ENCODE measurements around the gene TMCO4. TPM values are rescaled to one million over a fixed set of nuclear protein-coding genes. Genes with fewer than 3 reads are reported as not detected.

The TMCO4 gene
- total RNA-seq, 2 experiments from 2014 or later, result 1.2 to 8.1 TPM

GRCh38 chr1:19773485-19773884 lies 26.2 kb downstream of the TMCO4 start:
- POLR2A ChIA-PET, result no interaction called here
- no peaks in the 10 kb centered on the region for H3K79me2 ChIP-seq (ENCODE audit: insufficient read depth, low read depth, low read length)
- BruUV-seq (replicated peaks), result no TSS peak
- no peak overlapping the region for H3K4me3 ChIP-seq (ENCODE audit: low read depth, low read length, poor library complexity, severe bottlenecking)
- intact Hi-C loops (cut with micrococcal nuclease; ENCODE audit: unreplicated experiment), result no loop called here
- no peak overlapping the region for H3K4me2 ChIP-seq (ENCODE audit: low read length)
- CTCF ChIA-PET (ENCODE audit: unreplicated experiment), result no interaction called here
- H3K9me2 ChIP-seq (ENCODE audit: insufficient read depth, low read length), result no peaks in the 10 kb centered on the region
- no peak for DNase-seq (ENCODE audit: low spot score)
- H3K9me3 ChIP-seq (ENCODE audit: low read length), result no peaks in the 10 kb centered on the region
- no peak overlapping the region for H3K27ac ChIP-seq (ENCODE audit: low read depth, low read length, poor library complexity, severe bottlenecking)
- no peaks in the 10 kb centered on the region for H4K20me1 ChIP-seq (ENCODE audit: insufficient read depth, low read length)
- TF ChIP-seq CTCF (conservative IDR thresholded peaks at IDR 0.05; ENCODE audit: low read length) (no peak), EZH2phosphoT487 (IDR thresholded peaks at IDR 0.05; ENCODE audit: borderline replicate concordance, low read depth, low read length) (no peak)
- H2AFZ ChIP-seq (ENCODE audit: low read length), result no peak overlapping the region
- no peaks in the 10 kb centered on the region for H3K4me1 ChIP-seq (ENCODE audit: insufficient read depth, low read length, poor library complexity, severe bottlenecking)
- no peaks in the 10 kb centered on the region for H3K36me3 ChIP-seq (ENCODE audit: insufficient read depth, low read length)

- H3K4me3 ChIP-seq (ENCODE audit: low read depth, low read length, poor library complexity, severe bottlenecking), result no peak overlapping the region
- intact Hi-C loops (cut with micrococcal nuclease; ENCODE audit: unreplicated experiment), result no loop called here
- no peaks in the 10 kb centered on the region for H3K4me1 ChIP-seq (ENCODE audit: insufficient read depth, low read length, poor library complexity, severe bottlenecking)
- ChIA-PET CTCF (ENCODE audit: unreplicated experiment) (no interaction called here), POLR2A (no interaction called here)
- no peak for DNase-seq (ENCODE audit: low spot score)
- no peak overlapping the region for H3K27ac ChIP-seq (ENCODE audit: low read depth, low read length, poor library complexity, severe bottlenecking)
- no peaks in the 10 kb centered on the region for H3K36me3 ChIP-seq (ENCODE audit: insufficient read depth, low read length)
- TF ChIP-seq CTCF (conservative IDR thresholded peaks at IDR 0.05; ENCODE audit: low read length) (no peak), EZH2phosphoT487 (IDR thresholded peaks at IDR 0.05; ENCODE audit: borderline replicate concordance, low read depth, low read length) (no peak)
- H2AFZ ChIP-seq (ENCODE audit: low read length), result no peak overlapping the region
- no peaks in the 10 kb centered on the region for H3K9me2 ChIP-seq (ENCODE audit: insufficient read depth, low read length)
- H3K79me2 ChIP-seq (ENCODE audit: insufficient read depth, low read depth, low read length), result no peaks in the 10 kb centered on the region
- no peaks in the 10 kb centered on the region for H3K9me3 ChIP-seq (ENCODE audit: low read length)
- no peak overlapping the region for H3K4me2 ChIP-seq (ENCODE audit: low read length)
- no TSS peak for BruUV-seq (replicated peaks)
- no peaks in the 10 kb centered on the region for H4K20me1 ChIP-seq (ENCODE audit: insufficient read depth, low read length)
Measured at GRCh38 chr1:19772053-19772452, 27.7 kb downstream of the TMCO4 start.

- H3K79me2 ChIP-seq (ENCODE audit: insufficient read depth, low read depth, low read length), result no peaks in the 10 kb centered on the region
- BruUV-seq (replicated peaks), result no TSS peak
- no peaks in the 10 kb centered on the region for H3K36me3 ChIP-seq (ENCODE audit: insufficient read depth, low read length)
- H3K4me2 ChIP-seq (ENCODE audit: low read length), result no peak overlapping the region
- TF ChIP-seq EZH2phosphoT487 (IDR thresholded peaks at IDR 0.05; ENCODE audit: borderline replicate concordance, low read depth, low read length), result no peak
- no peak for TF ChIP-seq CTCF (conservative IDR thresholded peaks at IDR 0.05; ENCODE audit: low read length)
- POLR2A ChIA-PET, result no interaction called here
- H3K4me1 ChIP-seq (ENCODE audit: insufficient read depth, low read length, poor library complexity, severe bottlenecking), result no peaks in the 10 kb centered on the region
- H2AFZ ChIP-seq (ENCODE audit: low read length), result no peak overlapping the region
- intact Hi-C loops (cut with micrococcal nuclease; ENCODE audit: unreplicated experiment), result no loop called here
- H3K9me3 ChIP-seq (ENCODE audit: low read length), result no peaks in the 10 kb centered on the region
- H4K20me1 ChIP-seq (ENCODE audit: insufficient read depth, low read length), result no peaks in the 10 kb centered on the region
- CTCF ChIA-PET (ENCODE audit: unreplicated experiment), result no interaction called here
- no peak overlapping the region for H3K4me3 ChIP-seq (ENCODE audit: low read depth, low read length, poor library complexity, severe bottlenecking)
- DNase-seq (ENCODE audit: low spot score), result no peak
- H3K9me2 ChIP-seq (ENCODE audit: insufficient read depth, low read length), result no peaks in the 10 kb centered on the region
- no peak overlapping the region for H3K27ac ChIP-seq (ENCODE audit: low read depth, low read length, poor library complexity, severe bottlenecking)
Measured at GRCh38 chr1:19771350-19771749, 28.4 kb downstream of the TMCO4 start.
